Measurements from ENCODE around the gene NFIA.

Gene NFIA

GRCh38 chr1:61081144-61081685 is 1.1 kb upstream of the NFIA start:
- peaks cover 35% of the 10 kb centered on the region for H3K4me1 ChIP-seq (ENCODE audit: insufficient read depth, low read length, poor library complexity, severe bottlenecking)
- no peaks in the 10 kb centered on the region for H3K9me2 ChIP-seq (replicated peaks; ENCODE audit: low read depth, low read length)
- no peaks in the 10 kb centered on the region for H4K20me1 ChIP-seq (ENCODE audit: insufficient read depth, low read length, poor library complexity, severe bottlenecking)
- H3F3A ChIP-seq (ENCODE audit: low read depth), result peaks cover 5% of the 10 kb centered on the region; the same call in 1 of the 2 replicates
- peak overlapping the region; percentile 69 for H3K4me2 ChIP-seq (ENCODE audit: low read depth, low read length, poor library complexity, severe bottlenecking)
- no peaks in the 10 kb centered on the region for H3K36me3 ChIP-seq (ENCODE audit: insufficient read depth, low read length)
- peak overlapping the region; percentile 61 for H3K9ac ChIP-seq (ENCODE audit: low read depth, low read length, poor library complexity, severe bottlenecking)
- peak overlapping the region; percentile 94 for H2AFZ ChIP-seq (ENCODE audit: low read length)
- TF ChIP-seq CTCF (conservative IDR thresholded peaks at IDR 0.05; ENCODE audit: low read length) (no peak), EZH2phosphoT487 (IDR thresholded peaks at IDR 0.05; ENCODE audit: borderline replicate concordance) (no peak)
- H3K9me3 ChIP-seq (ENCODE audit: insufficient read depth, low read depth, low read length), result no peaks in the 10 kb centered on the region
- peak overlapping the region; percentile 74 for H3K4me3 ChIP-seq (ENCODE audit: low read length, poor library complexity, severe bottlenecking)
- H3K79me2 ChIP-seq (ENCODE audit: insufficient read depth, low read length), result no peaks in the 10 kb centered on the region
- no peaks in the 10 kb centered on the region for H3K27me3 ChIP-seq (ENCODE audit: insufficient read depth, low read length, poor library complexity, severe bottlenecking)

GRCh38 chr1:61081686-61082310 is 563 bp upstream of the NFIA start:
- no peak for TF ChIP-seq EZH2phosphoT487 (IDR thresholded peaks at IDR 0.05; ENCODE audit: borderline replicate concordance)
- no peak for TF ChIP-seq CTCF (conservative IDR thresholded peaks at IDR 0.05; ENCODE audit: low read length)
- Histone ChIP-seq H4K20me1 (ENCODE audit: insufficient read depth, low read length, poor library complexity, severe bottlenecking) (no peaks in the 10 kb centered on the region), H3F3A (ENCODE audit: low read depth) (peaks cover 5% of the 10 kb centered on the region; the same call in 1 of the 2 replicates), H3K9ac (ENCODE audit: low read depth, low read length, poor library complexity, severe bottlenecking) (peak overlapping the region; percentile 61), H3K36me3 (ENCODE audit: insufficient read depth, low read length) (no peaks in the 10 kb centered on the region), H3K79me2 (ENCODE audit: insufficient read depth, low read length) (no peaks in the 10 kb centered on the region), H3K4me1 (ENCODE audit: insufficient read depth, low read length, poor library complexity, severe bottlenecking) (peaks cover 35% of the 10 kb centered on the region), H3K4me2 (ENCODE audit: low read depth, low read length, poor library complexity, severe bottlenecking) (peak overlapping the region; percentile 69), H3K9me3 (ENCODE audit: insufficient read depth, low read depth, low read length) (no peaks in the 10 kb centered on the region), H3K9me2 (replicated peaks; ENCODE audit: low read depth, low read length) (no peaks in the 10 kb centered on the region), H3K27me3 (ENCODE audit: insufficient read depth, low read length, poor library complexity, severe bottlenecking) (no peaks in the 10 kb centered on the region), H2AFZ (ENCODE audit: low read length) (peak overlapping the region; percentile 94), H3K4me3 (ENCODE audit: low read length, poor library complexity, severe bottlenecking) (peak overlapping the region; percentile 74)

DNA sequence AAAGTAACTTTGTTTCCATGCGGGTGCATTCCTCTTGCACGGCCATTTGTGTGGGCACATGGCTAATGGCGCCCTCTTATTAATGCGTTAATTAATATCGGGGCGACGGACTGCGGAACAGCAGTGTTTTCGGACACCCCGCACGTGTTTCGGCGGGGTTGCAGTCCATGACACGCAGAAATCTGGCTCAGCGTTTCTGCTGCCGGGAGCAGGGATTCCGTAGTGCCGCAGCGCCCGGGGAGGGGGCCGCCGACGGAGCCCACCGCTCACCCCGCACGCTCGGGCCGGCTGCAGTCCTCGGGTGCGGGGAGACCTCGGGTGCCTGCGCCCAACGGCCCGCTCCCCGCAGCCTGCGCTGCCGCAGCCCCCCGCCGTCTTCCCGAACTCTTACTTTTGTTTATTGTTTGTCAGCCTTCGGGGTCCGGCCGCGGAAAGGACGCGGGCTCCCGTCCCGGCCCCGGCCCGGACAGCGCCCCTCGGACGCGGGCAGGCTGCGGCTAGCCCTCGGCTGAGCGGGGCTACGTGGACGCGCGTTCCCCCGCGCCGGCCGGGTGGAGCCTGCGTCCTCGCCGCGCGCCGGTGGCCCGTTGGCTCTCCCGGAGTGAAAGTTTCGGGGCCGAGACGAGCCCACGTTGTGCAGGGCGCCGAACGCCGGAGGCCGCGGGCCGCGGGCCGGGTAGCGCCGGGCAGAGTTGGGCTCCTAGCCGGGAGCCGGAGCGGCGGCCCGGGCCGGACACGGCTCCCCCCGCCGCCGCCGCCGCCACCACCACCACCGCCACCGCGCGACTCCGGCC is 849 bp downstream of the NFIA start:
- Histone ChIP-seq H3K79me2 (ENCODE audit: insufficient read depth, low read length) (no peaks in the 10 kb centered on the region), H3K27me3 (ENCODE audit: insufficient read depth, low read length, poor library complexity, severe bottlenecking) (no peaks in the 10 kb centered on the region)

More for the DNA sequence above, 849 bp downstream of the NFIA start:
- no peak overlapping the region for H3K4me2 ChIP-seq (ENCODE audit: low read depth, low read length, poor library complexity, severe bottlenecking)
- no peak overlapping the region for H3K4me3 ChIP-seq (ENCODE audit: low read length, poor library complexity, severe bottlenecking)
- peaks cover 30% of the 10 kb centered on the region for H3K4me1 ChIP-seq (ENCODE audit: insufficient read depth, low read length, poor library complexity, severe bottlenecking)
- no peak overlapping the region for H3K9ac ChIP-seq (ENCODE audit: low read depth, low read length, poor library complexity, severe bottlenecking)
- H3K36me3 ChIP-seq (ENCODE audit: insufficient read depth, low read length), result no peaks in the 10 kb centered on the region
- H4K20me1 ChIP-seq (ENCODE audit: insufficient read depth, low read length, poor library complexity, severe bottlenecking), result no peaks in the 10 kb centered on the region
- no peaks in the 10 kb centered on the region for H3K9me2 ChIP-seq (replicated peaks; ENCODE audit: low read depth, low read length)
- H3K9me3 ChIP-seq (ENCODE audit: insufficient read depth, low read depth, low read length), result no peaks in the 10 kb centered on the region
- no peak overlapping the region for H2AFZ ChIP-seq (ENCODE audit: low read length)
- H3F3A ChIP-seq (ENCODE audit: low read depth), result peaks cover 5% of the 10 kb centered on the region; the same call in 1 of the 2 replicates
- no peak for TF ChIP-seq EZH2phosphoT487 (IDR thresholded peaks at IDR 0.05; ENCODE audit: borderline replicate concordance)
- TF ChIP-seq CTCF (conservative IDR thresholded peaks at IDR 0.05; ENCODE audit: low read length), result no peak

Measured in Loucy (cell line).